Measurements from ENCODE around the gene PPP1R12A. TPM values are rescaled to one million over a fixed set of nuclear protein-coding genes. Genes with fewer than 3 reads are reported as not detected.

Gene PPP1R12A
- polyA plus RNA-seq, 1 experiment: 52.4 TPM

GRCh38 chr12:79848339-79848738 is 86.6 kb downstream of the PPP1R12A start:
- no peaks in the 10 kb centered on the region for H3K36me3 ChIP-seq (ENCODE audit: control insufficient read depth, insufficient read depth, low read length)
- CTCF ChIA-PET: no interaction called here
- POLR2A ChIA-PET: no interaction called here
- TF ChIP-seq, protein P1, sequence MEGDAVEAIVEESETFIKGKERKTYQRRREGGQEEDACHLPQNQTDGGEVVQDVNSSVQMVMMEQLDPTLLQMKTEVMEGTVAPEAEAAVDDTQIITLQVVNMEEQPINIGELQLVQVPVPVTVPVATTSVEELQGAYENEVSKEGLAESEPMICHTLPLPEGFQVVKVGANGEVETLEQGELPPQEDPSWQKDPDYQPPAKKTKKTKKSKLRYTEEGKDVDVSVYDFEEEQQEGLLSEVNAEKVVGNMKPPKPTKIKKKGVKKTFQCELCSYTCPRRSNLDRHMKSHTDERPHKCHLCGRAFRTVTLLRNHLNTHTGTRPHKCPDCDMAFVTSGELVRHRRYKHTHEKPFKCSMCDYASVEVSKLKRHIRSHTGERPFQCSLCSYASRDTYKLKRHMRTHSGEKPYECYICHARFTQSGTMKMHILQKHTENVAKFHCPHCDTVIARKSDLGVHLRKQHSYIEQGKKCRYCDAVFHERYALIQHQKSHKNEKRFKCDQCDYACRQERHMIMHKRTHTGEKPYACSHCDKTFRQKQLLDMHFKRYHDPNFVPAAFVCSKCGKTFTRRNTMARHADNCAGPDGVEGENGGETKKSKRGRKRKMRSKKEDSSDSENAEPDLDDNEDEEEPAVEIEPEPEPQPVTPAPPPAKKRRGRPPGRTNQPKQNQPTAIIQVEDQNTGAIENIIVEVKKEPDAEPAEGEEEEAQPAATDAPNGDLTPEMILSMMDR (IDR thresholded peaks at IDR 0.05; ENCODE audit: insufficient read depth, low read depth, low read length): no peak
- no peak overlapping the region for H3K4me3 ChIP-seq (ENCODE audit: low read depth, low read length)
- no peaks in the 10 kb centered on the region for H3K27me3 ChIP-seq (ENCODE audit: control insufficient read depth, insufficient read depth, low read length)
- DNase-seq (ENCODE audit: low read depth): no peak

DNA sequence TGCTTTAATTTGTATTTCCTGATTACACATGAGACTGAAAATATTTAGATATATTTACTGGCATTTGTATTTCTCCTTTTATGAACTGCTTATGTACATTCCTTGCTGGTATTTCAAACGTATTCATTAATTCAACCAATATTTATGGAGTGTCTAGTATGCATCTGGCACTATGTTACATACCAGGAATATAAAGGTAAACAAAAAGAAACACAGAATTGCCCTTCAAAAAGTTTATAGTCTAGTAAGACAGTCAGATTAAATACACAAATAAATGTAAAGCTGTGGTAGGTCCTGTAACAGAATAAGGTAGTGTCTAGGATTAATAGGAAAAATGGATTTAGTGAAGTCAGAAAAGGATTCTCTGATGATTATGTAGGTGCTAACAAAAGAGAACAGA is 87.5 kb downstream of the PPP1R12A start:
- no peak for DNase-seq (ENCODE audit: low read depth)
- no peaks in the 10 kb centered on the region for H3K27me3 ChIP-seq (ENCODE audit: control insufficient read depth, insufficient read depth, low read length)
- no peaks in the 10 kb centered on the region for H3K36me3 ChIP-seq (ENCODE audit: control insufficient read depth, insufficient read depth, low read length)
- CTCF ChIA-PET: no interaction called here
- TF ChIP-seq, protein P1 (IDR thresholded peaks at IDR 0.05; ENCODE audit: insufficient read depth, low read depth, low read length): no peak
- POLR2A ChIA-PET: no interaction called here
- no peak overlapping the region for H3K4me3 ChIP-seq (ENCODE audit: low read depth, low read length)

DNA sequence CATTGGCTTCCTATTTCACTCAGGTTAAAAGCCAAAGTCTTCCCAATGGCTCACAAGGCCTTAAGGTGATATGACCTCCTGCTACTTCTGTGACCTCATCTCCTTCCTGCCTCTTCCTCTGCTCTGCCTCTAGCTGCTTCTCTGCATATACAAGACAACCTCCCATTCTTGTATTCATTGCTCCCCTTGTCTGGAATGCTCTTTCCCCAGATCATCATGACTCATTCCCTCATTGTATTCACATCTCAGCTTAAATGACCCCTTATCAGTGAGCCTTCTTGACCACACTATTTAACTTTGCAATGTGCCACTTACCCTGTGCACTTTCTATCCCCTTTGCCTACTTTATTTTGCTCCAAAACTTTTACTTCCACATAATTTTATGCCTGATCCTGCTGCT is 90.2 kb downstream of the PPP1R12A start:
- CTCF ChIA-PET: interaction anchor here (0.8 to 1.9 kb wide), 2 partner anchors 8 to 296 kb away, joined by 3 to 6 read pairs; no protein-coding TSS in a partner anchor
- POLR2A ChIA-PET: no interaction called here
- no peak overlapping the region for H3K4me3 ChIP-seq (ENCODE audit: low read depth, low read length)
- TF ChIP-seq, protein P1 (IDR thresholded peaks at IDR 0.05; ENCODE audit: insufficient read depth, low read depth, low read length): no peak
- no peaks in the 10 kb centered on the region for H3K27me3 ChIP-seq (ENCODE audit: control insufficient read depth, insufficient read depth, low read length)
- H3K36me3 ChIP-seq (ENCODE audit: control insufficient read depth, insufficient read depth, low read length): no peaks in the 10 kb centered on the region
- peak; percentile 24 for DNase-seq (ENCODE audit: low read depth)

DNA sequence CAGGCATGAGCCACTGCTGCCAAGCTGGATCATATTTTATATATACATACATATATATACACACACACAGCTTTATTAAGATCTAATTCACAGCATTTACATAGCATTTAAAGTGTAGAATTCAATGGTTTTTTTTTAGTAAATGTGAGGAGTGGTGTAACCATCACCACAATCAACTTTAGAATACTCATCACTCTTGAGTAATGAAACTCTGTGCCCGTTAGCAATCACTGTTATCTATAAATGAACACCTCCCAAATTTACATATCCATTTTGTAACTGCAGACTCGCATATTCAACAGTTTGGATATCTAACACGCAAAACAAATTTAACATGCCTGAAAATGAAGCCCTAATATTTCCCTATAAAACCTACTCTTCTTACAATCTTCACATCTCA is 90.9 kb downstream of the PPP1R12A start:
- ChIA-PET CTCF (interaction anchor here (0.6 to 1.9 kb wide), 2 partner anchors 9 to 32 kb away, joined by 3 to 6 read pairs; no protein-coding TSS in a partner anchor), POLR2A (no interaction called here)
- Histone ChIP-seq H3K4me3 (ENCODE audit: low read depth, low read length) (no peak overlapping the region), H3K27me3 (ENCODE audit: control insufficient read depth, insufficient read depth, low read length) (no peaks in the 10 kb centered on the region), H3K36me3 (ENCODE audit: control insufficient read depth, insufficient read depth, low read length) (peaks cover 4% of the 10 kb centered on the region)
- DNase-seq (ENCODE audit: low read depth): no peak
- TF ChIP-seq, protein P1 (IDR thresholded peaks at IDR 0.05; ENCODE audit: insufficient read depth, low read depth, low read length): no peak

DNA sequence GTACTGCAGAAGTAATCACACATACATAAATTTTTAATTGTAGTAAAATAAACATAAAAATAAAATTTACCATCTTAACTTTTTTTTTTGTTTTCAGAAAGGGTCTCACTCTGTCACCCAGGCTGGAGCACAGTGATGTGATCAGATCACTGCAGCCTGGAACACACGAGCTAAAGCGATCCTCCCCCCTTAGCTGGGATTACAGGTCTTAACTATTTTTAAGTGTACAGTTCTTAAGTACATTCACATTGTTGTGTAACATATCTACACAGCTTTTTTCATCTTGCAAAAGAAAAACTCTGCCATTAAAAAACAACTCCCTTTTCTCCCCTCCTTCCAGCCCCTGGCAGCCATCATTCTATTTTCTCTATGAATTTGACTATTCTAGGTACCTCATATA is 92.3 kb downstream of the PPP1R12A start:
- ChIA-PET CTCF (interaction anchor here (1.0 kb wide), 1 partner anchor 7 kb away, joined by 3 read pairs; no protein-coding TSS in a partner anchor), POLR2A (no interaction called here)
- DNase-seq (ENCODE audit: low read depth): no peak
- TF ChIP-seq, protein P1 (IDR thresholded peaks at IDR 0.05; ENCODE audit: insufficient read depth, low read depth, low read length): no peak
- peaks cover 6% of the 10 kb centered on the region for H3K36me3 ChIP-seq (ENCODE audit: control insufficient read depth, insufficient read depth, low read length)
- no peak overlapping the region for H3K4me3 ChIP-seq (ENCODE audit: low read depth, low read length)
- no peaks in the 10 kb centered on the region for H3K27me3 ChIP-seq (ENCODE audit: control insufficient read depth, insufficient read depth, low read length)
